Upper lobe of right lung (tissue), 1 donor: Measurements from ENCODE around the gene ATP6V1G2. TPM values are rescaled to one million over a fixed set of nuclear protein-coding genes. Genes with fewer than 3 reads are reported as not detected.
A peak's percentile ranks its signal among the peaks of the same experiment; 100 is the strongest.

Source experiments
- ATAC-seq: fragments of 200-7000 bp; cut with Tn5 transposase; one replicate; pipeline ENCODE4 v1.9.1; 2020; ENCODE audit warnings: mild to moderate bottlenecking, moderate library complexity
- DNase-seq: peaks from one replicate; pipeline ENCODE4 v3.0.0-alpha.2; 2020
- H3K27ac ChIP-seq: fragments of 200-600 bp; one replicate; pipeline ENCODE4 v1.8.0; 2022
- H3K27me3 ChIP-seq: fragments of 200-600 bp; one replicate; pipeline ENCODE4 v1.8.0; 2022; ENCODE audit warnings: mild to moderate bottlenecking
- H3K36me3 ChIP-seq: fragments of 200-600 bp; one replicate; pipeline ENCODE4 v1.8.0; 2022
- H3K4me1 ChIP-seq: fragments of 200-600 bp; one replicate; pipeline ENCODE4 v1.8.0; 2022
- H3K4me3 ChIP-seq: fragments of 200-600 bp; one replicate; pipeline ENCODE4 v1.8.0; 2022; ENCODE audit warnings: mild to moderate bottlenecking
- H3K9me3 ChIP-seq: fragments of 200-600 bp; one replicate; pipeline ENCODE4 v1.8.0; 2022
- intact Hi-C: fragments of 100-400 bp; cut with DNase I; formaldehyde crosslinking; loops from one replicate; pipeline ENCODE4 v1.11.0; 2022
- total RNA-seq: library from RNA; stranded (reverse); fragmentation: NEBNext Ultra II Directional; extraction: Animal tissue kit (Norgen Biotek cat#: 25700); gene quantifications from one replicate; pipeline ENCODE4 v1.2.1, GENCODE V29; 2021
- TF ChIP-seq, protein P1 (sequence below): fragments of 200-600 bp; IDR thresholded peaks from one replicate; pipeline ENCODE4 v1.8.0; 2022; ENCODE audit warnings: antibody characterized with exemption
- donor health status: DM: no; HTN: yes; CAD: no; lungs with severe emphysema.

The ATP6V1G2 gene
- total RNA-seq, 1 donor from 2014 or later = 0.75 TPM

DNA sequence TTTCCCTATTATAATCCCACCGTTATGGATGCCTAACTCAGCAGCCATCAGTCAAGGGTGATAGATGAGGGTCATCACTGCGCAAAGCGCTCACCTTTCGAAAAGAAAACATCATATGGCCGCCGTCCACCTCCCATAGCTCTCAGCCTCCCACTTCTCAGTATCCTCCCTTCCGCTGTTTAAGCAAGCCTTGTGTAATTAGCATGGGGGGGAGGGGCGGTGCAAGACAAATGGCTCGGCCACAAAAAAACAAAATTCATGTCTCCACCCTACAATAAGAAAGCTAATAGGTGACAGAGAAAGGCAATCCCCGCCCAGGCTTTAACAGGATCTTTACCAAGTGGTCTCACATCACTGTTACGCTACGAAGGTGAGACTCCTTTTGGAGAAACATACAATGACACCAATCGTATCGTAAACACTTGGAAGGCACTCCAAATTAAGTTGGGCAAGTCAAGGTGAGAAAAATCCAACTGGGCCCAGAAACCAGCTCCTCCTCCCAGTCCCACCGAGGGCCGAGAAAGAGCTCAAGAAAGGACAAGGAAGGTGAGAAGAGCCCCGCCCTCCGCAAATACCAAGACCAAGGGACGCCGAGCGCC lies 5.2 kb downstream of the ATP6V1G2 start:
- Histone ChIP-seq H3K27me3 (no peaks in the 10 kb centered on the region), H3K27ac (peak overlapping the region; percentile 93), H3K4me3 (peak overlapping the region; percentile 72), H3K4me1 (peaks cover 29% of the 10 kb centered on the region), H3K36me3 (peaks cover 45% of the 10 kb centered on the region), H3K9me3 (no peaks in the 10 kb centered on the region)
- TF ChIP-seq, protein P1, sequence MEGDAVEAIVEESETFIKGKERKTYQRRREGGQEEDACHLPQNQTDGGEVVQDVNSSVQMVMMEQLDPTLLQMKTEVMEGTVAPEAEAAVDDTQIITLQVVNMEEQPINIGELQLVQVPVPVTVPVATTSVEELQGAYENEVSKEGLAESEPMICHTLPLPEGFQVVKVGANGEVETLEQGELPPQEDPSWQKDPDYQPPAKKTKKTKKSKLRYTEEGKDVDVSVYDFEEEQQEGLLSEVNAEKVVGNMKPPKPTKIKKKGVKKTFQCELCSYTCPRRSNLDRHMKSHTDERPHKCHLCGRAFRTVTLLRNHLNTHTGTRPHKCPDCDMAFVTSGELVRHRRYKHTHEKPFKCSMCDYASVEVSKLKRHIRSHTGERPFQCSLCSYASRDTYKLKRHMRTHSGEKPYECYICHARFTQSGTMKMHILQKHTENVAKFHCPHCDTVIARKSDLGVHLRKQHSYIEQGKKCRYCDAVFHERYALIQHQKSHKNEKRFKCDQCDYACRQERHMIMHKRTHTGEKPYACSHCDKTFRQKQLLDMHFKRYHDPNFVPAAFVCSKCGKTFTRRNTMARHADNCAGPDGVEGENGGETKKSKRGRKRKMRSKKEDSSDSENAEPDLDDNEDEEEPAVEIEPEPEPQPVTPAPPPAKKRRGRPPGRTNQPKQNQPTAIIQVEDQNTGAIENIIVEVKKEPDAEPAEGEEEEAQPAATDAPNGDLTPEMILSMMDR = no peak
- ATAC-seq = peak; percentile 49
- intact Hi-C loops = no loop called here
- DNase-seq = no peak

DNA sequence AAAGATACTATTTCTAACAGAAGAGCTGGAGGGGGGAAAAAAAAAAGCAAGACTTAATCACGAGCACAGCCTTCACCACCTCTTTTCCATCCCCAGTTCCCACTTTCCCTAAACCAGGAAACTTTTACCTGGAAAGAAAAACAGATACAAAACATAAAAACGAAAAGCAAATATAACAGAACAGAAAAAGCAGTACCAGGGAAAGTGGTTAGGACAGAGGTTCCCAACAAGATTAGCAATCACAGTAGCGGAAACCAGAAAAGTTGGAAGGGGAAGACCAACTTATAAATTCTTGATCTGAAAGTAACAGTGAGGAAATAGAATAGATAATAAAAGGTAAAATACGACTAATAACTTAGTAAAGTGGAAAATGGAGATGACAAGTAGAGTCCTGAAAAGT lies 5.8 kb downstream of the ATP6V1G2 start:
- no peak for ATAC-seq
- peaks cover 29% of the 10 kb centered on the region for H3K4me1 ChIP-seq

GRCh38 chr6:31538805-31539400 lies 7.5 kb downstream of the ATP6V1G2 start:
- DNase-seq (no peak), ATAC-seq (no peak)
- TF ChIP-seq, protein P1 = no peak
- H3K36me3 ChIP-seq = peaks cover 68% of the 10 kb centered on the region
- intact Hi-C loops = no loop called here
- peak overlapping the region; percentile 6 for H3K4me3 ChIP-seq
- no peaks in the 10 kb centered on the region for H3K27me3 ChIP-seq
- no peaks in the 10 kb centered on the region for H3K9me3 ChIP-seq
- no peak overlapping the region for H3K27ac ChIP-seq
- peaks cover 29% of the 10 kb centered on the region for H3K4me1 ChIP-seq

More for the DNA sequence above, 5.8 kb downstream of the ATP6V1G2 start:
- Histone ChIP-seq H3K27ac (peak overlapping the region; percentile 93), H3K36me3 (peaks cover 51% of the 10 kb centered on the region), H3K4me3 (peak overlapping the region; percentile 72), H3K9me3 (no peaks in the 10 kb centered on the region), H3K27me3 (no peaks in the 10 kb centered on the region)
- TF ChIP-seq, protein P1 = no peak
- DNase-seq = no peak
- intact Hi-C loops = no loop called here

DNA sequence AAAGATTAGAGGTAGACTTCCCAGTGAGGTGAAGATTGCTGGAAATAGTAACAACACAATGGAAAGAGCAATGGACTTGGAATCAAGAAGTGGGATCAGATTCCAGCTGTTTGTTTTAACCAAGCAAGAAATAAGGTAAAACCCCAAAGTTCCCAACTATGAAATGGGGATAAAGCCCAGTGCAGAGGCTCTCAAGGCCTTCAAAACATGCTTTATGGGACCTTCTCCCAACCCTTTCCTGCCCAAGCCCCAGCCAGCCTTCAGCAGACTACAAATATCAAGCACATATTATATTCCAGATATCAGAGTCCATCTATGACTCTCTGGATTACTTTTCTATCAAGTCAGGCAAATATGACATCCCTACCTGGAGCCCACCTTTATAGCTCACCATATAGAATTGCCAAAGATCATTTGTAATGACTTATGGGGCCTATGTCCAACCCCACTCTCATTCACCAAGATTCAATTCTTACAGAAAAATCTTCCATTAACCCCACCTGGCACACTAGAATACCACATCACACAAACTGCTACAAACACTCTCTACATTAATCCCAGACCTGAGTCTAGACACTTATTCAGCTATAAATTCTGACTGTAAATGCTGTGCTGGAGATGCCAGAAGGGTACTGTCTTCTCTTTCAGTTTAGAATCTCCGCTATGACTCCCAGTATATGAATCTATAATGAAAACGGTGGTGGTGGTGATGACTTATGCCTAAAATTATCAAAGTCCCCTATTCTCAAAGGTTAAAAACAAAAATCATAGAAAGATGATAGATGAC lies 10.7 kb downstream of the ATP6V1G2 start:
- TF ChIP-seq, protein P1 = no peak
- Histone ChIP-seq H3K27me3 (no peaks in the 10 kb centered on the region), H3K27ac (no peak overlapping the region), H3K36me3 (peaks cover 100% of the 10 kb centered on the region), H3K9me3 (no peaks in the 10 kb centered on the region), H3K4me3 (no peak overlapping the region), H3K4me1 (peaks cover 23% of the 10 kb centered on the region)
- DNase-seq (no peak), ATAC-seq (no peak)
- intact Hi-C loops = no loop called here

GRCh38 chr6:31534521-31535040 lies 11.8 kb downstream of the ATP6V1G2 start:
- Histone ChIP-seq H3K4me1 (peaks cover 12% of the 10 kb centered on the region), H3K36me3 (peaks cover 100% of the 10 kb centered on the region), H3K27ac (no peak overlapping the region), H3K27me3 (no peaks in the 10 kb centered on the region), H3K4me3 (no peak overlapping the region), H3K9me3 (no peaks in the 10 kb centered on the region)
- TF ChIP-seq, protein P1 = no peak
- intact Hi-C loops = no loop called here
- ATAC-seq = no peak
- no peak for DNase-seq
